ENCODE data around the gene OR52K1. TPM values are rescaled to one million over a fixed set of nuclear protein-coding genes. Genes with fewer than 3 reads are reported as not detected.

Gene OR52K1
- polyA plus RNA-seq, 3 donors: 1.6 TPM; not detected in 2

GRCh38 chr11:4539603-4540219, 57.3 kb downstream of the OR52K1 start:
- Histone ChIP-seq H3K9me3 (replicated peaks in 1 of 2; ENCODE audit: control insufficient read depth in 1 of 2, insufficient read depth in 1 of 2, low read length in 2 of 2) (no peaks in the 10 kb centered on the region), H3K36me3 (replicated peaks in 1 of 2; ENCODE audit: control insufficient read depth in 1 of 2, insufficient read depth in 2 of 2, low read length in 2 of 2) (no peaks in the 10 kb centered on the region), H3K4me3 (replicated peaks in 1 of 3; ENCODE audit: low read depth in 2 of 3, low read length in 3 of 3) (no peak overlapping the region), H4K20me1 (ENCODE audit: insufficient read depth, low read length) (no peaks in the 10 kb centered on the region), H3K79me2 (ENCODE audit: insufficient read depth, low read length) (no peaks in the 10 kb centered on the region), H3K27me3 (ENCODE audit: control insufficient read depth in 2 of 2, insufficient read depth in 2 of 2, low read length in 2 of 2) (peaks cover 9 to 12% of the 10 kb centered on the region in 2 donors), H3K4me1 (ENCODE audit: control insufficient read depth in 1 of 2, insufficient read depth in 2 of 2, low read length in 2 of 2) (no peaks in the 10 kb centered on the region), H2AFZ (ENCODE audit: insufficient read depth, low read depth, low read length, poor library complexity, severe bottlenecking) (no peak overlapping the region), H3K9ac (ENCODE audit: insufficient read depth, low read length, poor library complexity, severe bottlenecking) (no peak overlapping the region), H3K27ac (ENCODE audit: low read depth in 1 of 2, low read length in 2 of 2) (no peak overlapping the region), H3K4me2 (replicated peaks; ENCODE audit: extremely low read depth, low read length, poor library complexity, severe bottlenecking) (no peak overlapping the region)
- Mint-ChIP-seq H3K4me1 (peaks cover 3% of the 10 kb centered on the region), H3K9me3 (peaks cover 0 to 4% (median 0%) of the 10 kb centered on the region in 7 donors), H3K27me3 (ENCODE audit: low read depth in 3 of 3) (peaks cover 3 to 5% (median 4%) of the 10 kb centered on the region in 3 donors), H3K27ac (no peak overlapping the region), H3K4me3 (no peak overlapping the region), H3K36me3 (no peaks in the 10 kb centered on the region)
- WGBS (ENCODE audit: insufficient coverage): 0% methylated on average over 1 of the region's 3 CpGs
- peak; percentile 81 for TF ChIP-seq CTCF (IDR thresholded peaks at IDR 0.05)
- peak; percentile 17 to 42 (median 34) for DNase-seq
- intact Hi-C loops (cut with micrococcal nuclease): loop anchor here (1.0 to 2.0 kb wide), 2 partner anchors 351 to 352 kb away; no protein-coding TSS in a partner anchor

- Histone ChIP-seq H3K27me3 (ENCODE audit: control insufficient read depth in 2 of 2, insufficient read depth in 2 of 2, low read length in 2 of 2) (peaks cover 9 to 12% of the 10 kb centered on the region in 2 donors), H3K9ac (ENCODE audit: insufficient read depth, low read length, poor library complexity, severe bottlenecking) (no peak overlapping the region), H3K4me2 (replicated peaks; ENCODE audit: extremely low read depth, low read length, poor library complexity, severe bottlenecking) (no peak overlapping the region), H2AFZ (ENCODE audit: insufficient read depth, low read depth, low read length, poor library complexity, severe bottlenecking) (no peak overlapping the region), H3K4me3 (replicated peaks in 1 of 3; ENCODE audit: low read depth in 2 of 3, low read length in 3 of 3) (no peak overlapping the region), H3K4me1 (ENCODE audit: control insufficient read depth in 1 of 2, insufficient read depth in 2 of 2, low read length in 2 of 2) (no peaks in the 10 kb centered on the region), H3K27ac (ENCODE audit: low read depth in 1 of 2, low read length in 2 of 2) (no peak overlapping the region), H3K36me3 (replicated peaks in 1 of 2; ENCODE audit: control insufficient read depth in 1 of 2, insufficient read depth in 2 of 2, low read length in 2 of 2) (no peaks in the 10 kb centered on the region), H4K20me1 (ENCODE audit: insufficient read depth, low read length) (no peaks in the 10 kb centered on the region), H3K79me2 (ENCODE audit: insufficient read depth, low read length) (no peaks in the 10 kb centered on the region), H3K9me3 (replicated peaks in 1 of 2; ENCODE audit: control insufficient read depth in 1 of 2, insufficient read depth in 1 of 2, low read length in 2 of 2) (no peaks in the 10 kb centered on the region)
- Mint-ChIP-seq H3K27me3 (ENCODE audit: low read depth in 3 of 3) (peaks cover 4 to 10% (median 4%) of the 10 kb centered on the region in 3 donors), H3K4me3 (no peak overlapping the region), H3K9me3 (peaks cover 0 to 4% (median 0%) of the 10 kb centered on the region in 7 donors), H3K36me3 (no peaks in the 10 kb centered on the region), H3K4me1 (peaks cover 3% of the 10 kb centered on the region), H3K27ac (no peak overlapping the region)
- no peak for DNase-seq
- no peak for TF ChIP-seq CTCF (IDR thresholded peaks at IDR 0.05)
- intact Hi-C loops (cut with micrococcal nuclease): no loop called here
- 20% methylated on average over 1 of the region's 1 CpG for WGBS (ENCODE audit: insufficient coverage)
These were observed 58.6 kb downstream of the OR52K1 start for GRCh38 chr11:4541071-4541470.

Other genes with a start within 250 kb of the OR52K1 start
- not detected for gene OR52B4, start 114.3 kb upstream of the OR52K1 start, polyA plus RNA-seq
- gene TRIM21, start 88.9 kb upstream of the OR52K1 start, polyA plus RNA-seq: 10 to 100 TPM; 16.8 to 42.5 (median 29.9) TPM
- gene OR52K2, start 33.4 kb upstream of the OR52K1 start, polyA plus RNA-seq: 1 to 10 TPM in 1 of 3 donors, under 1 TPM in 2; 0.16 to 1.5 (median 0.41) TPM
- gene OR52M1, start 62.5 kb downstream of the OR52K1 start, polyA plus RNA-seq: not detected
- gene OR52I2, start 99.1 kb downstream of the OR52K1 start, polyA plus RNA-seq: under 1 TPM in 1 of 3 donors, not detected in 2; 0.04 TPM
- under 1 TPM in 1 of 3 donors, not detected in 2; 0.09 TPM for gene OR52I1, start 111.4 kb downstream of the OR52K1 start, polyA plus RNA-seq
- gene TRIM68, start 125.6 kb downstream of the OR52K1 start, polyA plus RNA-seq: 1 to 10 TPM; 2.2 to 4.9 (median 3.0) TPM
- gene OR51D1, start 154.8 kb downstream of the OR52K1 start, polyA plus RNA-seq: not detected
- gene OR51E1, start 161.3 kb downstream of the OR52K1 start, polyA plus RNA-seq: not detected
- not detected for gene OR51E2, start 215.2 kb downstream of the OR52K1 start, polyA plus RNA-seq
- gene MMP26, start 222.1 kb downstream of the OR52K1 start, polyA plus RNA-seq: not detected

Data from CD14-positive monocyte (primary cell).